Activated naive CD8-positive, alpha-beta T cell treated with anti-CD3 and anti-CD28 coated beads for 36 hours (primary cell): ENCODE results near the gene SLX9. TPM values are rescaled to one million over a fixed set of nuclear protein-coding genes. Genes with fewer than 3 reads are reported as not detected.

Experiments used
- DNase-seq: peaks from one replicate; pipeline ENCODE4 v3.0.0; 2021
- H3K27ac Mint-ChIP-seq: one replicate; pipeline ENCODE4 v1.8.0; 2022; ENCODE audit warnings: mild to moderate bottlenecking, moderate library complexity, mixed read lengths
- H3K27me3 Mint-ChIP-seq: one replicate; pipeline ENCODE4 v1.8.0; 2022; ENCODE audit warnings: mild to moderate bottlenecking, mixed read lengths
- H3K36me3 Mint-ChIP-seq: one replicate; pipeline ENCODE4 v1.8.0; 2021; ENCODE audit warnings: mild to moderate bottlenecking, mixed read lengths
- H3K4me1 Mint-ChIP-seq: one replicate; pipeline ENCODE4 v1.8.0; 2021; ENCODE audit warnings: mixed read lengths
- H3K4me3 Mint-ChIP-seq: one replicate; pipeline ENCODE4 v1.8.0; 2022; ENCODE audit warnings: mild to moderate bottlenecking, moderate library complexity, mixed read lengths
- H3K9me3 Mint-ChIP-seq: one replicate; pipeline ENCODE4 v1.8.0; 2022; ENCODE audit warnings: mixed read lengths
- total RNA-seq, 2 experiments: library from RNA; stranded (reverse); gene quantifications; one replicate each; pipeline ENCODE4 v1.2.3, GENCODE V29; 2021

The SLX9 gene
- total RNA-seq, 2 experiments from 2014 or later: 85.9 to 93.6 TPM

DNA sequence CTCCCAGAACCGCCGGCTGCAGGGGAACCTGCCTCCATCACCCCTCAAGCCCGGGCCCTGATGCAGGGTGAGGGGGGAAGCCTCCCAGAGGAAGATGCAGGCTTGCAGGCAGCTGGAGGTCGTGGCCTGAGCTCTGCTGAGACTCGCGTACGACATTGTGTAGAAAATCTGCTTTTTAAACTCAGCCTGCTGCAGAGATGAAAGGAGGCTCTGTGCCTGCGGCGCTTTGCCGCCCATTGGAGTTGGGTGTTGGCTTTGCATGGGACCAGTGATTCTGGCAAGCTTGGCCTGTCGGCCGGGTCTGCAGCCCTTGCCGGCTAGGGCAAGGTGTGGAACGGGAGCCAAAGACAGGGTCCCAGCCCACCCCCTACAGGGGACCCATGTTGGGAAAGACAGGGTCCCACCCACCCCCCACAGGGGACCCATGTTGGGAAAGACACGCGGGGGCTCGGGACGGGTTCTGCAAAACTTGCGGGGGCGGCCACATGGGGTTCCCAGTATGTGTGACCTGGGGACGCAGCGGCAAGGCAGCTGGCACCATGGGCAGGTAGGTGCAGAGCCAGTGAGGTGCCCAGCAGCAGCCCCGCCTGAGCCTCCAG, 55.6 kb downstream of the SLX9 start:
- Mint-ChIP-seq H3K27me3 (no peaks in the 10 kb centered on the region), H3K27ac (no peak overlapping the region), H3K9me3 (no peaks in the 10 kb centered on the region), H3K4me3 (no peak overlapping the region), H3K4me1 (no peaks in the 10 kb centered on the region), H3K36me3 (no peaks in the 10 kb centered on the region)
- DNase-seq: no peak

- H3K27me3 Mint-ChIP-seq: no peaks in the 10 kb centered on the region
- H3K4me1 Mint-ChIP-seq: no peaks in the 10 kb centered on the region
Observed at GRCh38 chr21:44996096-44996495, 56.3 kb downstream of the SLX9 start.

GRCh38 chr21:44996501-44996921, 56.7 kb downstream of the SLX9 start:
- Mint-ChIP-seq H3K36me3 (no peaks in the 10 kb centered on the region), H3K9me3 (no peaks in the 10 kb centered on the region), H3K27ac (no peak overlapping the region), H3K4me1 (no peaks in the 10 kb centered on the region), H3K27me3 (no peaks in the 10 kb centered on the region), H3K4me3 (no peak overlapping the region)
- DNase-seq: no peak

More at GRCh38 chr21:44996096-44996495, 56.3 kb downstream of the SLX9 start:
- Mint-ChIP-seq H3K9me3 (no peaks in the 10 kb centered on the region), H3K27ac (no peak overlapping the region), H3K4me3 (no peak overlapping the region), H3K36me3 (no peaks in the 10 kb centered on the region)
- no peak for DNase-seq

GRCh38 chr21:44996983-44997936, 57.4 kb downstream of the SLX9 start:
- Mint-ChIP-seq H3K36me3 (no peaks in the 10 kb centered on the region), H3K27me3 (no peaks in the 10 kb centered on the region), H3K9me3 (no peaks in the 10 kb centered on the region), H3K4me1 (no peaks in the 10 kb centered on the region), H3K27ac (no peak overlapping the region), H3K4me3 (no peak overlapping the region)
- DNase-seq: no peak

- Mint-ChIP-seq H3K4me3 (no peak overlapping the region), H3K9me3 (no peaks in the 10 kb centered on the region), H3K27ac (no peak overlapping the region), H3K27me3 (no peaks in the 10 kb centered on the region), H3K36me3 (no peaks in the 10 kb centered on the region), H3K4me1 (no peaks in the 10 kb centered on the region)
- no peak for DNase-seq
Observed at GRCh38 chr21:44998086-44998620, 58.3 kb downstream of the SLX9 start.

DNA sequence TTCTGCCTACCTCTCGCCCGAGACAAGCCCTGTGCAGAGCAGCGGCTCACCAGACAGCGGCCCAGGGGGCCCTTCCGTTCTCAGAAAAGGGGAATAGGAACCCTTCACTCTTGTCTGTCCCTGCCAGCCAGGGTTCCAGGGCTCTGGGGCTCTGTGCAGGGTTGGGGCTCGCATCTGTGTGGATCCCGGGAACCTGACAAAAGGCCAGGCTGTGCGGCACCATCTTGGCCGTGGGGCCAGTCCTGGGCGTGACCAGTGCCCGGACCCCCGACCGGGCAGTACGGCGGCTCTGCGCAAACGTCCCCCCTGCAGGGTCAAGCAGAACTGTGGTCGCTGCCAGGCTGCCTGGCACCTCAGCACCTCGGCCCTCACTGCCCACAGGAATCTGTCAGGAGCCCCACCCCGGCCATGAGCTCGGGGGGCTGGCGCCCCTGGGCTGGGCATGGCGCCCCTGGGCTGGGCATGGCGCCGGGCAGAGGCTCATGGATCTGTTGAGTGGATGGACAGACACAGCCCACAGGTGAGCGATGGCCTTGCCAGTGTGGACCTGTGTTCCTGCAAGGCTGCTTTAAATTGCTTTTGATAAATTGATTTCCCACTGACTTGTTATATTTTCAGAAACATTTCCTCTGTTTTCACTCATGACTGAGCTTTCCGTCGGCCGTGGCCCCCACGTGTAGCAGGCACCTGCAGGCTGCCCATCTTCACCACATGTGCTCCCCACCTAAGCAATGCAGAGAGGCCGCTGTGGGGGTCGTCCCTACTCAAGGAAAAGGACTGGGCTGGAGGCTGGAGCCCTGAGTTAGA, 59.0 kb downstream of the SLX9 start:
- no peak overlapping the region for H3K27ac Mint-ChIP-seq
- H3K36me3 Mint-ChIP-seq: no peaks in the 10 kb centered on the region
- no peaks in the 10 kb centered on the region for H3K27me3 Mint-ChIP-seq
- H3K4me1 Mint-ChIP-seq: no peaks in the 10 kb centered on the region
- no peak overlapping the region for H3K4me3 Mint-ChIP-seq
- DNase-seq: no peak
- no peaks in the 10 kb centered on the region for H3K9me3 Mint-ChIP-seq

GRCh38 chr21:44999428-44999971, 59.7 kb downstream of the SLX9 start:
- Mint-ChIP-seq H3K9me3 (no peaks in the 10 kb centered on the region), H3K4me3 (no peak overlapping the region), H3K4me1 (no peaks in the 10 kb centered on the region), H3K36me3 (no peaks in the 10 kb centered on the region), H3K27ac (no peak overlapping the region), H3K27me3 (no peaks in the 10 kb centered on the region)
- DNase-seq: no peak

- DNase-seq: no peak
- H3K4me1 Mint-ChIP-seq: peaks cover 4% of the 10 kb centered on the region
- no peak overlapping the region for H3K27ac Mint-ChIP-seq
- H3K36me3 Mint-ChIP-seq: no peaks in the 10 kb centered on the region
- no peaks in the 10 kb centered on the region for H3K27me3 Mint-ChIP-seq
- H3K9me3 Mint-ChIP-seq: no peaks in the 10 kb centered on the region
- no peak overlapping the region for H3K4me3 Mint-ChIP-seq
Observed at GRCh38 chr21:44999972-45000636, 60.3 kb downstream of the SLX9 start.

DNA sequence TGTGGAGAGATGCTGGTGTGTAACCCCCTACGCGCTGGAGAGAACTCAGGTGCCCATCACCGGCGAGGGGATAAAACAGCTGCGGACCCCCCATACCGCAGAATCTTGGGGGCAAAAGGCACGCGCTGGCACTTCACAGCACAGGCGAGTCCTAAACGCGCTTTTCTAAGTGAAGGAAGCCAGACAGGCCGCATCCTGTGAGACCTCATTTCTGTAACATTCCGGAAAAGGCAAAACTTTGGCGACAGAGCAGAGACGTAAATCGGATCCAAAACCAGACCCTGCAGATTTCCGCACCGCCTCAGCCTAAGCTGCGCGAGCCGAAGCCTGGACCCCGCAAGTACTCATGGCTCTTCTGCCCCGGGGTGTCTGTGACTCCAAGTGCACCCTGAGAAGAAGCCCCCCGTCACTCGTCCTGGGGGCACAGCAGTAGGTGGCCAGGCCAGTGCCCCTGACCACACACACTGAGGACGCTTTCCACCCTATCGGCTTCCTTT, 60.9 kb downstream of the SLX9 start:
- H3K27me3 Mint-ChIP-seq: no peaks in the 10 kb centered on the region
- no peak for DNase-seq
- no peak overlapping the region for H3K27ac Mint-ChIP-seq
- H3K4me3 Mint-ChIP-seq: no peak overlapping the region
- H3K36me3 Mint-ChIP-seq: no peaks in the 10 kb centered on the region
- H3K9me3 Mint-ChIP-seq: peaks cover under 1% of the 10 kb centered on the region
- peaks cover 6% of the 10 kb centered on the region for H3K4me1 Mint-ChIP-seq

DNA sequence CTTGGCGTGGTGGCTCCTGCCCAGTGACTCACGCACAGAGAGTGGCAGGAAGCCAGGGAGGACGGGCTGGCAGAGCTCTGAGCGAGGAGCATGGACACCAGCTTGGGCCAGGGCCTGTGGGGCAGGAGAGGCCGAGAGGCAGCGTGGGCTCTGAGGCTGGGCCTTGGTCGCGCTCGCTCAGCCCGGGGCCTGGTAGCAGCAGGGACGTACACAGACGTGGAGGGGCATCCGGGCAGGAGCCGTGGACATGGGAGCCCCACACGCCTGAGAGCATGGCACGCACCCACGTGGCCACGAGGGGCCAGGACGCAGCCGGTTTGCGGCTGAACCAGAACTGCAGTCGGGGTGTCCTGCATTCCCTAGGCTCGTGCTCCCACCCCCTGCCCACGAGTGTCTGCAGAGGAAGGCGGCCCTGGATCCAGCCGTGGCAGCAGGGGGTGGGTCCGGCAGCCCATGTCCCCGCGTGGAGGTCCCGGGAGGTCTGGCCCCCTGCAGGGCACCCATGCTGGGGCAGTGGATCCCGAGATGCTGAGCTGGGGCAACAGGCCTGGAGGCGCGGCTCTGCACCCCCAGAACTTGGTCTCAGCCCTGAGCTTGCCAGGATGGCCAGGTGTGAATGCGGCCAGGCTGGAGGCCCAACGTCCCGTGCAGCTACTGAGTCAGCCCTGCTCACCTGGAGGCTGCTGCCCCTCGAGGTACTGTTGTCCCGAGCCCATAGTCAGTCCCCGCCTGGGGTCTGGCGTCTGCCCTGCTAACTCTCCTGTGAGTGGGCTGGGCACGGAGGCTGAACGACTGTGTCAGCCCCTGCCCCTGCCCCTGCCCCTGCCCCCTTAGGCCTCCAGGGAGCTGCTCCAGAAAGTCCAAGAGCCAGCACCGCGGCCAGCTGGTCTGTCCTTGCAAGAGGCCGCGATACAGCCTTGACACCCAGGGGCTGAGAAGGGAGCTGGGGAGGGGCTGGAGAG, 61.6 kb downstream of the SLX9 start:
- peaks cover 6% of the 10 kb centered on the region for H3K4me1 Mint-ChIP-seq
- no peak overlapping the region for H3K27ac Mint-ChIP-seq
- no peaks in the 10 kb centered on the region for H3K36me3 Mint-ChIP-seq
- no peak for DNase-seq
- H3K27me3 Mint-ChIP-seq: no peaks in the 10 kb centered on the region
- H3K4me3 Mint-ChIP-seq: no peak overlapping the region
- H3K9me3 Mint-ChIP-seq: peaks cover 5% of the 10 kb centered on the region

DNA sequence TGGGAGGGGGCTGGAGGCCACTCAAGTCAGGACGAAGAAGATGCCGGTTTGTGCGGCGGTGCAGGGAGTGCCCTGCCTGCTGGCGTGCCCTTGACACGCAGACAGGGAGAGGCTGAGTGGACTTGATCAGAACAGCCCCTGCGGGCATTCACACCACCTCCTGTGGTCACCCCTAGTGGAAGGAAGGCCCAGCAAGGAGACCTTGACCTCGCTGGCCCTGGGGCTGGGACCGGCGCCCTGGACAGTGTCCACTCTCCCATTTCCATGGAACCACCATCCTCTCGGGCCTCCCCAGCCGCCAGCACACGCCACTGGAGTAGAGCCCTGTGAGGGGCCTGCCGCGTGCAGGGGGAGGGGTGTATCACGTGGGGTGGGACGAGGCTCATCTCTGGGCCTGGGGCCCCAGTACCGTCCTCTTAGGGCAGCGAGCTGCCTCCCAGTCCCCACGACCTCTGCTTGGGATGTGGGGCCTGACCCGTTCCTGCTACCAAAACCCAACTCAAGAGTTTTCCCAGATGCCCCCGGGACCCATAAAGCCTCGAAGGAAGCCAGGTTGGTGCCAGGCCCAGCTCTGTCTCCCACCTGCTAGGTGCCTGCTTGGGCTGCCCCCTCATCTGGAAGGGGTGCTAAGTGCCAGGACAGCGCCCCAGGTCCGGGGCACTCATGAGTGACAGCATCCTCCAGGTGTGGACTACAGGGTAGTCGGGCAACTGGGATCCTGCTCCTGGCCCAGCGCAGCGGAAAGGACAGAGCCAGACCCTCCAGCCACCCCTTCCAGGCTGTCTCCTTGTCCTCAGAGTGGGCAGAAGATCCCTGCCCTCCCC, 62.8 kb downstream of the SLX9 start:
- Mint-ChIP-seq H3K4me3 (no peak overlapping the region), H3K9me3 (peaks cover 5% of the 10 kb centered on the region), H3K4me1 (peaks cover 6% of the 10 kb centered on the region), H3K27ac (no peak overlapping the region), H3K36me3 (no peaks in the 10 kb centered on the region), H3K27me3 (peaks cover 6% of the 10 kb centered on the region)
- DNase-seq: no peak

- no peaks in the 10 kb centered on the region for H3K36me3 Mint-ChIP-seq
- H3K27ac Mint-ChIP-seq: no peak overlapping the region
- DNase-seq: no peak
- H3K4me3 Mint-ChIP-seq: no peak overlapping the region
- peaks cover 5% of the 10 kb centered on the region for H3K9me3 Mint-ChIP-seq
- H3K27me3 Mint-ChIP-seq: peaks cover 9% of the 10 kb centered on the region
- H3K4me1 Mint-ChIP-seq: peaks cover 8% of the 10 kb centered on the region
Observed at GRCh38 chr21:45003331-45004058, 63.7 kb downstream of the SLX9 start.
